ENCODE data around the gene BEST2.

BEST2 gene

GRCh38 chr19:12791345-12792050 is 39.9 kb downstream of the BEST2 start, which contains the start of gene JUNB:
JUNB (plus strand) TSS chr19:12791486; CDS start chr19:12791772, 286 bp downstream.
- Histone ChIP-seq H3K9ac (ENCODE audit: low read depth in 1 of 2, low read length in 2 of 2) (peak within 1 kb of the TSS; percentile 97 to 100), H3K36me3 (ENCODE audit: control insufficient read depth in 2 of 2, insufficient read depth in 2 of 2, low read length in 2 of 2) (peaks cover 0 to 2% of the 10 kb centered on the region in 2 donors), H3K4me1 (ENCODE audit: control insufficient read depth in 2 of 2, insufficient read depth in 2 of 2, low read length in 2 of 2) (peaks cover 57 to 58% of the 10 kb centered on the region in 2 donors), H3K4me3 (ENCODE audit: low read length in 2 of 2) (peak within 1 kb of the TSS; percentile 93 to 96), H3K27ac (ENCODE audit: low read depth in 2 of 2, low read length in 2 of 2) (peak within 1 kb of the TSS; percentile 100), H3K27me3 (ENCODE audit: control insufficient read depth in 2 of 2, insufficient read depth in 2 of 2, low read length in 2 of 2) (no peaks in the 10 kb centered on the region), H3K9me3 (ENCODE audit: control insufficient read depth in 2 of 2, low read length in 2 of 2) (no peaks in the 10 kb centered on the region)

GRCh38 chr19:12792051-12792852 is 40.7 kb downstream of the BEST2 start:
- Histone ChIP-seq H3K9me3 (ENCODE audit: control insufficient read depth in 2 of 2, low read length in 2 of 2) (no peaks in the 10 kb centered on the region), H3K9ac (ENCODE audit: low read depth in 1 of 2, low read length in 2 of 2) (peak overlapping the region; percentile 97 to 99), H3K27me3 (ENCODE audit: control insufficient read depth in 2 of 2, insufficient read depth in 2 of 2, low read length in 2 of 2) (no peaks in the 10 kb centered on the region), H3K4me1 (ENCODE audit: control insufficient read depth in 2 of 2, insufficient read depth in 2 of 2, low read length in 2 of 2) (peaks cover 52 to 53% of the 10 kb centered on the region in 2 donors), H3K36me3 (ENCODE audit: control insufficient read depth in 2 of 2, insufficient read depth in 2 of 2, low read length in 2 of 2) (peaks cover 2 to 4% of the 10 kb centered on the region in 2 donors), H3K4me3 (ENCODE audit: low read length in 2 of 2) (peak overlapping the region; percentile 93 to 96), H3K27ac (ENCODE audit: low read depth in 2 of 2, low read length in 2 of 2) (peak overlapping the region; percentile 100)

- no peaks in the 10 kb centered on the region for H3K27me3 ChIP-seq (ENCODE audit: control insufficient read depth in 2 of 2, insufficient read depth in 2 of 2, low read length in 2 of 2)
Observed at GRCh38 chr19:12792853-12793289, 41.3 kb downstream of the BEST2 start.

GRCh38 chr19:12793290-12794195 is 42.0 kb downstream of the BEST2 start:
- peak overlapping the region; percentile 97 to 99 for H3K9ac ChIP-seq (ENCODE audit: low read depth in 1 of 2, low read length in 2 of 2)
- H3K27ac ChIP-seq (ENCODE audit: low read depth in 2 of 2, low read length in 2 of 2) = peak overlapping the region; percentile 100
- peaks cover 2 to 4% of the 10 kb centered on the region in 2 donors for H3K36me3 ChIP-seq (ENCODE audit: control insufficient read depth in 2 of 2, insufficient read depth in 2 of 2, low read length in 2 of 2)
- peak overlapping the region; percentile 93 to 96 for H3K4me3 ChIP-seq (ENCODE audit: low read length in 2 of 2)
- H3K4me1 ChIP-seq (ENCODE audit: control insufficient read depth in 2 of 2, insufficient read depth in 2 of 2, low read length in 2 of 2) = peaks cover 41 to 42% of the 10 kb centered on the region in 2 donors
- no peaks in the 10 kb centered on the region for H3K9me3 ChIP-seq (ENCODE audit: control insufficient read depth in 2 of 2, low read length in 2 of 2)
- H3K27me3 ChIP-seq (ENCODE audit: control insufficient read depth in 2 of 2, insufficient read depth in 2 of 2, low read length in 2 of 2) = no peaks in the 10 kb centered on the region

More at GRCh38 chr19:12792853-12793289, 41.3 kb downstream of the BEST2 start:
- peak overlapping the region; percentile 97 to 99 for H3K9ac ChIP-seq (ENCODE audit: low read depth in 1 of 2, low read length in 2 of 2)
- H3K27ac ChIP-seq (ENCODE audit: low read depth in 2 of 2, low read length in 2 of 2) = peak overlapping the region; percentile 100
- peak overlapping the region; percentile 93 to 96 for H3K4me3 ChIP-seq (ENCODE audit: low read length in 2 of 2)
- peaks cover 2 to 4% of the 10 kb centered on the region in 2 donors for H3K36me3 ChIP-seq (ENCODE audit: control insufficient read depth in 2 of 2, insufficient read depth in 2 of 2, low read length in 2 of 2)
- peaks cover 48 to 49% of the 10 kb centered on the region in 2 donors for H3K4me1 ChIP-seq (ENCODE audit: control insufficient read depth in 2 of 2, insufficient read depth in 2 of 2, low read length in 2 of 2)
- H3K9me3 ChIP-seq (ENCODE audit: control insufficient read depth in 2 of 2, low read length in 2 of 2) = no peaks in the 10 kb centered on the region

- Histone ChIP-seq H3K27me3 (ENCODE audit: control insufficient read depth in 2 of 2, insufficient read depth in 2 of 2, low read length in 2 of 2) (no peaks in the 10 kb centered on the region), H3K27ac (ENCODE audit: low read depth in 2 of 2, low read length in 2 of 2) (peak overlapping the region; percentile 100), H3K9ac (ENCODE audit: low read depth in 1 of 2, low read length in 2 of 2) (peak overlapping the region; percentile 97 to 99), H3K9me3 (ENCODE audit: control insufficient read depth in 2 of 2, low read length in 2 of 2) (no peaks in the 10 kb centered on the region), H3K36me3 (ENCODE audit: control insufficient read depth in 2 of 2, insufficient read depth in 2 of 2, low read length in 2 of 2) (peaks cover 3 to 4% of the 10 kb centered on the region in 2 donors), H3K4me1 (ENCODE audit: control insufficient read depth in 2 of 2, insufficient read depth in 2 of 2, low read length in 2 of 2) (peaks cover 33 to 34% of the 10 kb centered on the region in 2 donors), H3K4me3 (ENCODE audit: low read length in 2 of 2) (peak overlapping the region; percentile 93 to 96)
Observed at GRCh38 chr19:12794196-12794941, 42.8 kb downstream of the BEST2 start.

GRCh38 chr19:12794971-12795381 is 43.4 kb downstream of the BEST2 start:
- H3K9ac ChIP-seq (ENCODE audit: low read depth in 1 of 2, low read length in 2 of 2) = no peak overlapping the region
- peaks cover 32 to 33% of the 10 kb centered on the region in 2 donors for H3K4me1 ChIP-seq (ENCODE audit: control insufficient read depth in 2 of 2, insufficient read depth in 2 of 2, low read length in 2 of 2)
- no peak overlapping the region for H3K27ac ChIP-seq (ENCODE audit: low read depth in 2 of 2, low read length in 2 of 2)
- H3K36me3 ChIP-seq (ENCODE audit: control insufficient read depth in 2 of 2, insufficient read depth in 2 of 2, low read length in 2 of 2) = peaks cover 4 to 9% of the 10 kb centered on the region in 2 donors
- no peaks in the 10 kb centered on the region for H3K27me3 ChIP-seq (ENCODE audit: control insufficient read depth in 2 of 2, insufficient read depth in 2 of 2, low read length in 2 of 2)
- H3K9me3 ChIP-seq (ENCODE audit: control insufficient read depth in 2 of 2, low read length in 2 of 2) = no peaks in the 10 kb centered on the region
- H3K4me3 ChIP-seq (ENCODE audit: low read length in 2 of 2) = no peak overlapping the region

- peak overlapping the region; percentile 62 to 78 for H3K9ac ChIP-seq (ENCODE audit: low read depth in 1 of 2, low read length in 2 of 2)
- no peaks in the 10 kb centered on the region for H3K9me3 ChIP-seq (ENCODE audit: control insufficient read depth in 2 of 2, low read length in 2 of 2)
- peak overlapping the region; percentile 37 to 64 for H3K4me3 ChIP-seq (ENCODE audit: low read length in 2 of 2)
- no peaks in the 10 kb centered on the region for H3K27me3 ChIP-seq (ENCODE audit: control insufficient read depth in 2 of 2, insufficient read depth in 2 of 2, low read length in 2 of 2)
- peaks cover 26 to 30% of the 10 kb centered on the region in 2 donors for H3K4me1 ChIP-seq (ENCODE audit: control insufficient read depth in 2 of 2, insufficient read depth in 2 of 2, low read length in 2 of 2)
- H3K36me3 ChIP-seq (ENCODE audit: control insufficient read depth in 2 of 2, insufficient read depth in 2 of 2, low read length in 2 of 2) = peaks cover 4 to 14% of the 10 kb centered on the region in 2 donors
- peak overlapping the region; percentile 85 to 86 for H3K27ac ChIP-seq (ENCODE audit: low read depth in 2 of 2, low read length in 2 of 2)
Observed at GRCh38 chr19:12796146-12797071, 44.8 kb downstream of the BEST2 start.

GRCh38 chr19:12797141-12797587 is 45.6 kb downstream of the BEST2 start:
- H3K27ac ChIP-seq (ENCODE audit: low read depth in 2 of 2, low read length in 2 of 2) = no peak overlapping the region
- H3K4me1 ChIP-seq (ENCODE audit: control insufficient read depth in 2 of 2, insufficient read depth in 2 of 2, low read length in 2 of 2) = peaks cover 28 to 34% of the 10 kb centered on the region in 2 donors
- H3K9me3 ChIP-seq (ENCODE audit: control insufficient read depth in 2 of 2, low read length in 2 of 2) = no peaks in the 10 kb centered on the region
- H3K9ac ChIP-seq (ENCODE audit: low read depth in 1 of 2, low read length in 2 of 2) = no peak overlapping the region
- H3K27me3 ChIP-seq (ENCODE audit: control insufficient read depth in 2 of 2, insufficient read depth in 2 of 2, low read length in 2 of 2) = no peaks in the 10 kb centered on the region
- H3K36me3 ChIP-seq (ENCODE audit: control insufficient read depth in 2 of 2, insufficient read depth in 2 of 2, low read length in 2 of 2) = peaks cover 4 to 14% of the 10 kb centered on the region in 2 donors
- H3K4me3 ChIP-seq (ENCODE audit: low read length in 2 of 2) = no peak overlapping the region
